Upper lobe of right lung (tissue), 1 donor: ENCODE measurements around the gene ACTN4. TPM values are rescaled to one million over a fixed set of nuclear protein-coding genes. Genes with fewer than 3 reads are reported as not detected.
A peak's percentile ranks its signal among the peaks of the same experiment; 100 is the strongest.

Source experiments
- ATAC-seq: fragments of 200-7000 bp; cut with Tn5 transposase; one replicate; pipeline ENCODE4 v1.9.1; 2020; ENCODE audit warnings: mild to moderate bottlenecking, moderate library complexity
- DNase-seq: peaks from one replicate; pipeline ENCODE4 v3.0.0-alpha.2; 2020
- H3K27ac ChIP-seq: fragments of 200-600 bp; one replicate; pipeline ENCODE4 v1.8.0; 2022
- H3K27me3 ChIP-seq: fragments of 200-600 bp; one replicate; pipeline ENCODE4 v1.8.0; 2022; ENCODE audit warnings: mild to moderate bottlenecking
- H3K36me3 ChIP-seq: fragments of 200-600 bp; one replicate; pipeline ENCODE4 v1.8.0; 2022
- H3K4me1 ChIP-seq: fragments of 200-600 bp; one replicate; pipeline ENCODE4 v1.8.0; 2022
- H3K4me3 ChIP-seq: fragments of 200-600 bp; one replicate; pipeline ENCODE4 v1.8.0; 2022; ENCODE audit warnings: mild to moderate bottlenecking
- H3K9me3 ChIP-seq: fragments of 200-600 bp; one replicate; pipeline ENCODE4 v1.8.0; 2022
- CTCF ChIP-seq: fragments of 200-600 bp; IDR thresholded peaks from one replicate; pipeline ENCODE4 v1.8.0; 2022; ENCODE audit warnings: antibody characterized with exemption
- intact Hi-C: fragments of 100-400 bp; cut with DNase I; formaldehyde crosslinking; loops from one replicate; pipeline ENCODE4 v1.11.0; 2022
- total RNA-seq: library from RNA; stranded (reverse); fragmentation: NEBNext Ultra II Directional; extraction: Animal tissue kit (Norgen Biotek cat#: 25700); gene quantifications from one replicate; pipeline ENCODE4 v1.2.1, GENCODE V29; 2021
- donor health status: DM: no; HTN: yes; CAD: no; lungs with severe emphysema.

Gene ACTN4
- total RNA-seq, 1 donor from 2014 or later, result 565 TPM

GRCh38 chr19:38710928-38711725 lies 63.7 kb downstream of the ACTN4 start:
- H3K9me3 ChIP-seq, result no peaks in the 10 kb centered on the region
- H3K4me1 ChIP-seq, result peaks cover 46% of the 10 kb centered on the region
- H3K27me3 ChIP-seq, result no peaks in the 10 kb centered on the region
- no peak for TF ChIP-seq CTCF
- DNase-seq (no peak), ATAC-seq (peak; percentile 1)
- intact Hi-C loops, result no loop called here
- H3K4me3 ChIP-seq, result no peak overlapping the region
- peaks cover 100% of the 10 kb centered on the region for H3K36me3 ChIP-seq
- H3K27ac ChIP-seq, result peak overlapping the region; percentile 30

- ATAC-seq (peak; percentile 72), DNase-seq (no peak)
- H3K27ac ChIP-seq, result peak overlapping the region; percentile 30
- TF ChIP-seq CTCF, result no peak
- peaks cover 40% of the 10 kb centered on the region for H3K4me1 ChIP-seq
- H3K9me3 ChIP-seq, result no peaks in the 10 kb centered on the region
- peaks cover 100% of the 10 kb centered on the region for H3K36me3 ChIP-seq
- intact Hi-C loops, result no loop called here
- no peaks in the 10 kb centered on the region for H3K27me3 ChIP-seq
- H3K4me3 ChIP-seq, result no peak overlapping the region
Measured at GRCh38 chr19:38711726-38712153, 64.3 kb downstream of the ACTN4 start.

GRCh38 chr19:38712161-38712748 lies 64.8 kb downstream of the ACTN4 start:
- DNase-seq (no peak), ATAC-seq (no peak)
- intact Hi-C loops, result no loop called here
- H3K36me3 ChIP-seq, result peaks cover 100% of the 10 kb centered on the region
- no peaks in the 10 kb centered on the region for H3K27me3 ChIP-seq
- no peak for TF ChIP-seq CTCF
- H3K4me3 ChIP-seq, result no peak overlapping the region
- H3K4me1 ChIP-seq, result peaks cover 35% of the 10 kb centered on the region
- no peaks in the 10 kb centered on the region for H3K9me3 ChIP-seq
- peak overlapping the region; percentile 30 for H3K27ac ChIP-seq

- ATAC-seq (peak; percentile 5), DNase-seq (no peak)
- Histone ChIP-seq H3K9me3 (no peaks in the 10 kb centered on the region), H3K27me3 (no peaks in the 10 kb centered on the region), H3K4me1 (peaks cover 25% of the 10 kb centered on the region), H3K27ac (no peak overlapping the region), H3K4me3 (no peak overlapping the region), H3K36me3 (peaks cover 100% of the 10 kb centered on the region)
- intact Hi-C loops, result no loop called here
- TF ChIP-seq CTCF, result no peak
Measured at GRCh38 chr19:38713227-38713649, 65.8 kb downstream of the ACTN4 start.

GRCh38 chr19:38713865-38714264 lies 66.4 kb downstream of the ACTN4 start:
- H3K27me3 ChIP-seq, result no peaks in the 10 kb centered on the region
- intact Hi-C loops, result no loop called here
- TF ChIP-seq CTCF, result no peak
- H3K27ac ChIP-seq, result no peak overlapping the region
- no peak overlapping the region for H3K4me3 ChIP-seq
- DNase-seq, result no peak
- peaks cover 100% of the 10 kb centered on the region for H3K36me3 ChIP-seq
- no peaks in the 10 kb centered on the region for H3K9me3 ChIP-seq
- no peak for ATAC-seq
- H3K4me1 ChIP-seq, result peaks cover 30% of the 10 kb centered on the region
